ENCODE results near the gene TLE7. TPM values are rescaled to one million over a fixed set of nuclear protein-coding genes. Genes with fewer than 3 reads are reported as not detected.

The TLE7 gene
- total RNA-seq, 1 donor from 2014 or later = not detected

- intact Hi-C loops (cut with micrococcal nuclease) = no loop called here
Measured at GRCh38 chr16:71453036-71453435, 11.2 kb upstream of the TLE7 start.

GRCh38 chr16:71449020-71449419, 7.2 kb upstream of the TLE7 start:
- intact Hi-C loops (cut with micrococcal nuclease) = no loop called here

- intact Hi-C loops (cut with micrococcal nuclease) = no loop called here
Measured at GRCh38 chr16:71448274-71448866, 6.5 kb upstream of the TLE7 start.

- intact Hi-C loops (cut with micrococcal nuclease) = no loop called here
Measured at GRCh38 chr16:71443714-71444113, 1.9 kb upstream of the TLE7 start.

GRCh38 chr16:71441348-71442050, 355 bp downstream of the TLE7 start:
- intact Hi-C loops (cut with micrococcal nuclease) = no loop called here

- intact Hi-C loops (cut with micrococcal nuclease) = no loop called here
Measured at GRCh38 chr16:71440669-71441347, 1.0 kb downstream of the TLE7 start.

GRCh38 chr16:71439523-71439922, 2.3 kb downstream of the TLE7 start:
- intact Hi-C loops (cut with micrococcal nuclease) = no loop called here

GRCh38 chr16:71436473-71436872, 5.4 kb downstream of the TLE7 start:
- intact Hi-C loops (cut with micrococcal nuclease) = no loop called here

- intact Hi-C loops (cut with micrococcal nuclease) = no loop called here
Measured at GRCh38 chr16:71432906-71433305, 8.9 kb downstream of the TLE7 start.

GRCh38 chr16:71431991-71432390, 9.9 kb downstream of the TLE7 start:
- intact Hi-C loops (cut with micrococcal nuclease) = no loop called here

- intact Hi-C loops (cut with micrococcal nuclease) = no loop called here
Measured at GRCh38 chr16:71431176-71431575, 10.7 kb downstream of the TLE7 start.

GRCh38 chr16:71430744-71431143, 11.1 kb downstream of the TLE7 start:
- intact Hi-C loops (cut with micrococcal nuclease) = no loop called here

- intact Hi-C loops (cut with micrococcal nuclease) = no loop called here
Measured at GRCh38 chr16:71429581-71429980, 12.3 kb downstream of the TLE7 start.

GRCh38 chr16:71428883-71429282, 13.0 kb downstream of the TLE7 start:
- intact Hi-C loops (cut with micrococcal nuclease) = no loop called here

- intact Hi-C loops (cut with micrococcal nuclease) = no loop called here
Measured at GRCh38 chr16:71428385-71428784, 13.5 kb downstream of the TLE7 start.

- intact Hi-C loops (cut with micrococcal nuclease) = no loop called here
Measured at GRCh38 chr16:71426880-71427615, 14.8 kb downstream of the TLE7 start.

GRCh38 chr16:71426069-71426879, 15.6 kb downstream of the TLE7 start:
- intact Hi-C loops (cut with micrococcal nuclease) = no loop called here

GRCh38 chr16:71425746-71426068, 16.1 kb downstream of the TLE7 start:
- intact Hi-C loops (cut with micrococcal nuclease) = no loop called here

- intact Hi-C loops (cut with micrococcal nuclease) = no loop called here
Measured at GRCh38 chr16:71424626-71425025, 17.2 kb downstream of the TLE7 start.

GRCh38 chr16:71423865-71424264, 18.0 kb downstream of the TLE7 start:
- intact Hi-C loops (cut with micrococcal nuclease) = no loop called here

- intact Hi-C loops (cut with micrococcal nuclease) = no loop called here
Measured at GRCh38 chr16:71423016-71423415, 18.8 kb downstream of the TLE7 start.

All from T-helper 1 cell treated with Interleukin-12 subunit alpha and Interleukin-12 subunit beta and Interleukin-4 antibody, amounts not matched to agents 30 ng/mL and 1 ng/mL, for 36 hours (primary cell).